NB4 (cell line): ENCODE measurements around the gene SIGLEC8.

ENCODE experiments used
- CTCF ChIP-seq: IDR thresholded peaks from one replicate; pipeline ENCODE4 v1.5.1; 2012; ENCODE audit warnings: low read depth, low read length
- MAX ChIP-seq: IDR thresholded peaks from 2 replicates; pipeline ENCODE4 v1.6.1; 2011; ENCODE audit warnings: low read depth, low read length
- MYC ChIP-seq: IDR thresholded peaks from 2 replicates; pipeline ENCODE4 v1.6.1; 2011; ENCODE audit warnings: low read depth, low read length
- POLR2A ChIP-seq: IDR thresholded peaks from 2 replicates; pipeline ENCODE4 v1.6.1; 2011; ENCODE audit warnings: mild to moderate bottlenecking; ENCODE audit not compliant: insufficient read length; ENCODE audit errors: extremely low read depth

- TF ChIP-seq CTCF: no peak
- no peak for TF ChIP-seq MAX
- no peak for TF ChIP-seq POLR2A
- no peak for TF ChIP-seq MYC
Measured at GRCh38 chr19:51493776-51494175, 35.5 kb upstream of the SIGLEC8 start.
